Measurements from ENCODE around the gene UBE2I. TPM values are rescaled to one million over a fixed set of nuclear protein-coding genes. Genes with fewer than 3 reads are reported as not detected.

The UBE2I gene
- total RNA-seq, 1 experiment from 2014 or later: 198 TPM

DNA sequence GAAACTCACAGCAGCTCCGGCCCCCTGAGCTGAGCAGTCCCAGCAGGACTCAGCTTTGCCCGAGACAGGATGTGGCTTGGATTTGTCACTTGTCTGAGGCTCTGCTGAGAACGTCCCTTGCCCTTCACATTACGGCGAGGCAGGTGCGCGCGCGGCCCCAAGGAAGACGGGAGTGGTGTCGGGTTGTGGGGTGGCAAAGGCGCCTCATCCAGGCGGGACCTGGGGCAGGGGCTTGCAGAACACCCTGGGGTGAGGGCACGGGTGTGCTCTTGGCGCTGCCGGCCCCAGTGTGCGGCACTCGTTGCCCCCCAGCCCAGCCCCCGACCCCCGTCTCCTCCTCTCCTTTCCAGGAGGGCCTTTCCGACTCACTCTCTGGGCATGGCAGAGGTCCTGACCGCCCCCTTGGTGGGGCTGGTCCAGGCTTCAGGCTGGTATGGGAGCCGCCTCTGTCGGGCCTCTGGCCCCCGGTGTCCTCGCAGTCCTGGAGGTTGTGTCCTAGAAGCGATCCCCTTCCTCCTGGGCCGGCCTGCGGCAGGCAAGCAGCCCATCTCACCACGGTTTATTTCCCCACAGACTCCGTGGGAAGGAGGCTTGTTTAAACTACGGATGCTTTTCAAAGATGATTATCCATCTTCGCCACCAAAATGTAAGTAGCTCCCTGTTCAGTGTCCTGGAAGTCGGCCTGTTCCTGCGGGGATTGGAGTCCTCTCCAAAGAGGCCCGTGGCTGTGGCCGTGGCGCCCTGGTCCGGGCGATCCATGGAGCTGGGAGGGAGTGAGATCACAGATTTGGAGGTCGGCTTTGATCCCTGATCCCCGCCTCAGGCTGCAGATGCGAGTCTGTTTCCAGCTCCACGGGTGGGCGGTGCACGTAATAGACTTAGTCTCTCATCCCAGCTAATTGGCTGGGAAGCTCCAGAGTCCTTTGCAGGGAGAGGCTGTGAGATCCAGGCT is 5.9 kb downstream of the UBE2I start:
- POLR2A ChIA-PET: interaction anchor here (0.5 kb wide), 1 partner anchor 141 kb away, joined by 4 read pairs; no protein-coding TSS in a partner anchor
- Histone ChIP-seq H3K4me3 (ENCODE audit: low read depth in 2 of 2, low read length in 2 of 2) (no peak overlapping the region), H3K9me3 (ENCODE audit: control insufficient read depth, insufficient read depth, low read depth, low read length) (no peaks in the 10 kb centered on the region), H3K27me3 (ENCODE audit: control insufficient read depth, insufficient read depth, low read length) (no peaks in the 10 kb centered on the region), H3K4me1 (ENCODE audit: control insufficient read depth, insufficient read depth, low read length) (peaks cover 10% of the 10 kb centered on the region), H3K36me3 (ENCODE audit: control insufficient read depth, insufficient read depth, low read length) (peaks cover 26% of the 10 kb centered on the region), H3K27ac (ENCODE audit: low read length) (no peak overlapping the region)
- BruUV-seq (replicated peaks): no TSS peak
- no peak for DNase-seq (ENCODE audit: low read depth, low spot score)
- CTCF ChIA-PET: no interaction called here
- in situ Hi-C loops (cut with HindIII; ENCODE audit: low pct_unique_long_range_greater_than_20kb, low sequenced_read_pairs): no loop called here
- ATAC-seq: no peak
- TF ChIP-seq CTCF (IDR thresholded peaks at IDR 0.05) (no peak), POLR2AphosphoS5 (IDR thresholded peaks at IDR 0.05; ENCODE audit: low read depth, low read length) (no peak)
- intact Hi-C loops (cut with micrococcal nuclease; ENCODE audit: unreplicated experiment): no loop called here

- DNase-seq (ENCODE audit: low read depth, low spot score): no peak
- Histone ChIP-seq H3K4me1 (ENCODE audit: control insufficient read depth, insufficient read depth, low read length) (peaks cover 10% of the 10 kb centered on the region), H3K27me3 (ENCODE audit: control insufficient read depth, insufficient read depth, low read length) (no peaks in the 10 kb centered on the region), H3K36me3 (ENCODE audit: control insufficient read depth, insufficient read depth, low read length) (peaks cover 26% of the 10 kb centered on the region), H3K9me3 (ENCODE audit: control insufficient read depth, insufficient read depth, low read depth, low read length) (no peaks in the 10 kb centered on the region), H3K27ac (ENCODE audit: low read length) (no peak overlapping the region), H3K4me3 (ENCODE audit: low read depth in 2 of 2, low read length in 2 of 2) (no peak overlapping the region)
- ATAC-seq: no peak
- ChIA-PET CTCF (no interaction called here), POLR2A (interaction anchor here (0.5 kb wide), 1 partner anchor 142 kb away, joined by 4 read pairs; no protein-coding TSS in a partner anchor)
- in situ Hi-C loops (cut with HindIII; ENCODE audit: low pct_unique_long_range_greater_than_20kb, low sequenced_read_pairs) (no loop called here), intact Hi-C loops (cut with micrococcal nuclease; ENCODE audit: unreplicated experiment) (no loop called here)
- no TSS peak for BruUV-seq (replicated peaks)
- TF ChIP-seq SIN3A (IDR thresholded peaks at IDR 0.05; ENCODE audit: borderline replicate concordance, insufficient read depth, low read depth, low read length) (no peak), TCF7L2 (IDR thresholded peaks at IDR 0.05; ENCODE audit: low read depth, low read length) (no peak), CTCF (IDR thresholded peaks at IDR 0.05) (no peak), POLR2AphosphoS5 (IDR thresholded peaks at IDR 0.05; ENCODE audit: low read depth, low read length) (no peak)
- TF ChIP-seq, protein P1, sequence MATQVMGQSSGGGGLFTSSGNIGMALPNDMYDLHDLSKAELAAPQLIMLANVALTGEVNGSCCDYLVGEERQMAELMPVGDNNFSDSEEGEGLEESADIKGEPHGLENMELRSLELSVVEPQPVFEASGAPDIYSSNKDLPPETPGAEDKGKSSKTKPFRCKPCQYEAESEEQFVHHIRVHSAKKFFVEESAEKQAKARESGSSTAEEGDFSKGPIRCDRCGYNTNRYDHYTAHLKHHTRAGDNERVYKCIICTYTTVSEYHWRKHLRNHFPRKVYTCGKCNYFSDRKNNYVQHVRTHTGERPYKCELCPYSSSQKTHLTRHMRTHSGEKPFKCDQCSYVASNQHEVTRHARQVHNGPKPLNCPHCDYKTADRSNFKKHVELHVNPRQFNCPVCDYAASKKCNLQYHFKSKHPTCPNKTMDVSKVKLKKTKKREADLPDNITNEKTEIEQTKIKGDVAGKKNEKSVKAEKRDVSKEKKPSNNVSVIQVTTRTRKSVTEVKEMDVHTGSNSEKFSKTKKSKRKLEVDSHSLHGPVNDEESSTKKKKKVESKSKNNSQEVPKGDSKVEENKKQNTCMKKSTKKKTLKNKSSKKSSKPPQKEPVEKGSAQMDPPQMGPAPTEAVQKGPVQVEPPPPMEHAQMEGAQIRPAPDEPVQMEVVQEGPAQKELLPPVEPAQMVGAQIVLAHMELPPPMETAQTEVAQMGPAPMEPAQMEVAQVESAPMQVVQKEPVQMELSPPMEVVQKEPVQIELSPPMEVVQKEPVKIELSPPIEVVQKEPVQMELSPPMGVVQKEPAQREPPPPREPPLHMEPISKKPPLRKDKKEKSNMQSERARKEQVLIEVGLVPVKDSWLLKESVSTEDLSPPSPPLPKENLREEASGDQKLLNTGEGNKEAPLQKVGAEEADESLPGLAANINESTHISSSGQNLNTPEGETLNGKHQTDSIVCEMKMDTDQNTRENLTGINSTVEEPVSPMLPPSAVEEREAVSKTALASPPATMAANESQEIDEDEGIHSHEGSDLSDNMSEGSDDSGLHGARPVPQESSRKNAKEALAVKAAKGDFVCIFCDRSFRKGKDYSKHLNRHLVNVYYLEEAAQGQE (IDR thresholded peaks at IDR 0.05; ENCODE audit: insufficient read depth in 1 of 2, low read depth in 2 of 2, low read length in 1 of 2): no peak
Observed at GRCh38 chr16:1316033-1316405, 6.6 kb downstream of the UBE2I start.
